ENCODE data around the gene PRKD3. TPM values are rescaled to one million over a fixed set of nuclear protein-coding genes. Genes with fewer than 3 reads are reported as not detected.
A peak's percentile ranks its signal among the peaks of the same experiment; 100 is the strongest.

Gene PRKD3
- polyA plus RNA-seq, 1 donor from 2014 or later = 5.9 TPM

DNA sequence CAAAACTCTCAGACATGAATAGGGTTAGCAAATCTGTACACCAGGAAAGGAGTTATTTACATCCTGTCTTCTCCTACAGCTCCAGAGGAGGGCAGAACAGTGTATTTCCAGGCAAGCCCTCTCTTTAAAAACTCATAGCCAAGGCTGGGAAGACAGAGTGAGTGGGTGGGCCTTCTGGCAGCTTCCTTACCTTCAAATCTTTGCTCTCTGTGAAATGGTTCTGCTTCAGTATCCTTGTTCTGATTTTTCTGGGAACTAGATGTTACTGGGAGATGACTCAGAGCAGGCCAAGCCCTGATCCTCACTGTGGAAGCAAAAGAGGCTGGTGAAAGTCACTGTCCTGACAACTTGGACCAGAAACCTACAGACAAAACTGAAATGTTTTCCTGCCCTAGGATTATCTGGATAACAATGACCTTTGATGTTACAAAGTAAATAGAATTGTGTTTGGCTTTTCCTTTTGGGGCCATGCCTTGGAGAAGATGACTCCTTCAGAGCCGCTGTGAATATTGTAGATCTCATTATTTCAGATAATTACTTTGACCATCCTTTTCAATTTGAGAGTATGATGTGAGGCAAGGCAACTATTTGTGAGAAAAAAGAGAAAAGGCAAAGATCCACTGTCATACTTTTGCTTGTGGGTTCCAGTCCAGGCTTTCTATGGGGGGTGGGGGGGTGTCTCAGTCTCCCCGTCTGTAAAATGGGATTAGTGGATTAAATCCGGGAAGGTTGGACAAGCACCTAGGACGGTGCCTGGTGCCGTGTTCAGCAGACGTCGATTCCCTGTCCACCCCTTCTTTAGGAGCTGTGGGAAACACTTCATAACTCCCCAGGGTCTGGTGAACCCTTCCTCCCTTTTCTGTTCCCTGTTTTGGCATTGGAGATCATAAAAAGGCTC, 19.2 kb upstream of the PRKD3 start:
- Histone ChIP-seq H3K9me2 (ENCODE audit: insufficient read depth, low read length) (no peaks in the 10 kb centered on the region), H3K27ac (ENCODE audit: low read length) (no peak overlapping the region), H3K9me3 (ENCODE audit: low read length) (no peaks in the 10 kb centered on the region), H4K20me1 (ENCODE audit: insufficient read depth) (no peaks in the 10 kb centered on the region), H3K27me3 (ENCODE audit: insufficient read depth, low read depth, low read length) (peaks cover 20% of the 10 kb centered on the region), H3K9ac (ENCODE audit: low read length) (no peak overlapping the region), H3K4me3 (ENCODE audit: low read length) (peak overlapping the region; percentile 51), H2AFZ (ENCODE audit: low read depth, low read length) (no peak overlapping the region), H3F3A (ENCODE audit: insufficient read depth, low read length, poor library complexity, severe bottlenecking) (no peaks in the 10 kb centered on the region), H3K36me3 (ENCODE audit: insufficient read depth, low read length) (no peaks in the 10 kb centered on the region), H3K79me2 (replicated peaks; ENCODE audit: insufficient read depth, low read length) (no peaks in the 10 kb centered on the region), H3K4me2 (ENCODE audit: low read length) (no peak overlapping the region)
- TF ChIP-seq MXI1 (conservative IDR thresholded peaks at IDR 0.05; ENCODE audit: poor library complexity, severe bottlenecking) = no peak
- no peak for TF ChIP-seq RAD21 (conservative IDR thresholded peaks at IDR 0.05)
- TF ChIP-seq EZH2 (IDR thresholded peaks at IDR 0.05; ENCODE audit: borderline replicate concordance, insufficient read depth, low read length, poor library complexity, severe bottlenecking) = no peak
- TF ChIP-seq, protein P1, sequence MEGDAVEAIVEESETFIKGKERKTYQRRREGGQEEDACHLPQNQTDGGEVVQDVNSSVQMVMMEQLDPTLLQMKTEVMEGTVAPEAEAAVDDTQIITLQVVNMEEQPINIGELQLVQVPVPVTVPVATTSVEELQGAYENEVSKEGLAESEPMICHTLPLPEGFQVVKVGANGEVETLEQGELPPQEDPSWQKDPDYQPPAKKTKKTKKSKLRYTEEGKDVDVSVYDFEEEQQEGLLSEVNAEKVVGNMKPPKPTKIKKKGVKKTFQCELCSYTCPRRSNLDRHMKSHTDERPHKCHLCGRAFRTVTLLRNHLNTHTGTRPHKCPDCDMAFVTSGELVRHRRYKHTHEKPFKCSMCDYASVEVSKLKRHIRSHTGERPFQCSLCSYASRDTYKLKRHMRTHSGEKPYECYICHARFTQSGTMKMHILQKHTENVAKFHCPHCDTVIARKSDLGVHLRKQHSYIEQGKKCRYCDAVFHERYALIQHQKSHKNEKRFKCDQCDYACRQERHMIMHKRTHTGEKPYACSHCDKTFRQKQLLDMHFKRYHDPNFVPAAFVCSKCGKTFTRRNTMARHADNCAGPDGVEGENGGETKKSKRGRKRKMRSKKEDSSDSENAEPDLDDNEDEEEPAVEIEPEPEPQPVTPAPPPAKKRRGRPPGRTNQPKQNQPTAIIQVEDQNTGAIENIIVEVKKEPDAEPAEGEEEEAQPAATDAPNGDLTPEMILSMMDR (IDR thresholded peaks at IDR 0.05; ENCODE audit: poor library complexity, severe bottlenecking) = peak; percentile 14
- TF ChIP-seq EP300 (conservative IDR thresholded peaks at IDR 0.05; ENCODE audit: poor library complexity, severe bottlenecking) = no peak

DNA sequence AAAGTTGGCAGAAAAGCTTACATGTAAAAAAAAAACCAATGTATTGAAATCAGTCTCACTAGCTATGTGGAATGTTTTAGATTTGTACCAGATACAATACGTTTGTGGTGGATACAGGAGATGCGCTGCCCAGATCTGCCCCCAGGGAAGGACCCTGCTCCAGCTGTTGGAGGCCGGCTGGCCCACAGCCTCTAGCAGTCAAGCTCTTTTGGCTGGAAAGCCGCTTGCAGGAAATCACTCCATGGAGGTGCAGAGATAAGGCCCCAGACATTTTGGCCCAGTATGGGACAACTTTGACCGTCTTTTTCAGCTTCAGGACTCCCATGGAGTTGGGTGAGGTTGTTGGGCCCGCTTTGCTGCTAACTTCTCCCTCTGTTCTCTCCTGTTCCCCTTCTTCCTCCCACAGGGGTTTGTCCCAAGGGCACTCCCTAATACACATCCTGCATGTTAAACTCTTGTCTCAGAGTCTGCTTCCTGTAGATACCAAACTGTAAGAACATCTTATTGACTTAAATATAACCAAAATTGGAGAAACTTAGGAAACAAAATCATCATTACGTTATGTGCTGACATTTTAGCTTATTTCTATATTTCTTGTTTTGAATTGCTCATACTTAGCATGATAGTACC, 18.1 kb upstream of the PRKD3 start:
- Histone ChIP-seq H3K27ac (ENCODE audit: low read length) (no peak overlapping the region), H3K36me3 (ENCODE audit: insufficient read depth, low read length) (no peaks in the 10 kb centered on the region), H3K9me3 (ENCODE audit: low read length) (no peaks in the 10 kb centered on the region), H3K9ac (ENCODE audit: low read length) (no peak overlapping the region), H3K4me2 (ENCODE audit: low read length) (no peak overlapping the region), H3K9me2 (ENCODE audit: insufficient read depth, low read length) (no peaks in the 10 kb centered on the region), H3F3A (ENCODE audit: insufficient read depth, low read length, poor library complexity, severe bottlenecking) (no peaks in the 10 kb centered on the region), H3K4me3 (ENCODE audit: low read length) (no peak overlapping the region), H3K79me2 (replicated peaks; ENCODE audit: insufficient read depth, low read length) (no peaks in the 10 kb centered on the region), H4K20me1 (ENCODE audit: insufficient read depth) (no peaks in the 10 kb centered on the region), H3K27me3 (ENCODE audit: insufficient read depth, low read depth, low read length) (peaks cover 20% of the 10 kb centered on the region), H2AFZ (ENCODE audit: low read depth, low read length) (no peak overlapping the region)
- TF ChIP-seq RAD21 (conservative IDR thresholded peaks at IDR 0.05) (no peak), EP300 (conservative IDR thresholded peaks at IDR 0.05; ENCODE audit: poor library complexity, severe bottlenecking) (no peak), EZH2 (IDR thresholded peaks at IDR 0.05; ENCODE audit: borderline replicate concordance, insufficient read depth, low read length, poor library complexity, severe bottlenecking) (no peak), POLR2AphosphoS5 (IDR thresholded peaks at IDR 0.05) (no peak), MXI1 (conservative IDR thresholded peaks at IDR 0.05; ENCODE audit: poor library complexity, severe bottlenecking) (no peak), SMC3 (conservative IDR thresholded peaks at IDR 0.05; ENCODE audit: poor library complexity) (no peak), TAF1 (IDR thresholded peaks at IDR 0.05; ENCODE audit: low read depth) (no peak)
- TF ChIP-seq, protein P1 (IDR thresholded peaks at IDR 0.05; ENCODE audit: poor library complexity, severe bottlenecking) = no peak
- TF ChIP-seq, protein P2, sequence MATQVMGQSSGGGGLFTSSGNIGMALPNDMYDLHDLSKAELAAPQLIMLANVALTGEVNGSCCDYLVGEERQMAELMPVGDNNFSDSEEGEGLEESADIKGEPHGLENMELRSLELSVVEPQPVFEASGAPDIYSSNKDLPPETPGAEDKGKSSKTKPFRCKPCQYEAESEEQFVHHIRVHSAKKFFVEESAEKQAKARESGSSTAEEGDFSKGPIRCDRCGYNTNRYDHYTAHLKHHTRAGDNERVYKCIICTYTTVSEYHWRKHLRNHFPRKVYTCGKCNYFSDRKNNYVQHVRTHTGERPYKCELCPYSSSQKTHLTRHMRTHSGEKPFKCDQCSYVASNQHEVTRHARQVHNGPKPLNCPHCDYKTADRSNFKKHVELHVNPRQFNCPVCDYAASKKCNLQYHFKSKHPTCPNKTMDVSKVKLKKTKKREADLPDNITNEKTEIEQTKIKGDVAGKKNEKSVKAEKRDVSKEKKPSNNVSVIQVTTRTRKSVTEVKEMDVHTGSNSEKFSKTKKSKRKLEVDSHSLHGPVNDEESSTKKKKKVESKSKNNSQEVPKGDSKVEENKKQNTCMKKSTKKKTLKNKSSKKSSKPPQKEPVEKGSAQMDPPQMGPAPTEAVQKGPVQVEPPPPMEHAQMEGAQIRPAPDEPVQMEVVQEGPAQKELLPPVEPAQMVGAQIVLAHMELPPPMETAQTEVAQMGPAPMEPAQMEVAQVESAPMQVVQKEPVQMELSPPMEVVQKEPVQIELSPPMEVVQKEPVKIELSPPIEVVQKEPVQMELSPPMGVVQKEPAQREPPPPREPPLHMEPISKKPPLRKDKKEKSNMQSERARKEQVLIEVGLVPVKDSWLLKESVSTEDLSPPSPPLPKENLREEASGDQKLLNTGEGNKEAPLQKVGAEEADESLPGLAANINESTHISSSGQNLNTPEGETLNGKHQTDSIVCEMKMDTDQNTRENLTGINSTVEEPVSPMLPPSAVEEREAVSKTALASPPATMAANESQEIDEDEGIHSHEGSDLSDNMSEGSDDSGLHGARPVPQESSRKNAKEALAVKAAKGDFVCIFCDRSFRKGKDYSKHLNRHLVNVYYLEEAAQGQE (IDR thresholded peaks at IDR 0.05; ENCODE audit: borderline replicate concordance) = no peak

All from neural cell (in vitro differentiated cells).